ENCODE results near the gene HYAL3.

HYAL3 gene

GRCh38 chr3:50327943-50328691 lies 28.9 kb upstream of the HYAL3 start, which contains the start of gene TUSC2:
Gene TUSC2 (minus strand): TSS chr3:50328223. CDS start chr3:50328099, 124 bp downstream.
- peak; percentile 94 to 96 for DNase-seq

- DNase-seq: no peak
Measured at GRCh38 chr3:50327129-50327528, 27.9 kb upstream of the HYAL3 start.

DNA sequence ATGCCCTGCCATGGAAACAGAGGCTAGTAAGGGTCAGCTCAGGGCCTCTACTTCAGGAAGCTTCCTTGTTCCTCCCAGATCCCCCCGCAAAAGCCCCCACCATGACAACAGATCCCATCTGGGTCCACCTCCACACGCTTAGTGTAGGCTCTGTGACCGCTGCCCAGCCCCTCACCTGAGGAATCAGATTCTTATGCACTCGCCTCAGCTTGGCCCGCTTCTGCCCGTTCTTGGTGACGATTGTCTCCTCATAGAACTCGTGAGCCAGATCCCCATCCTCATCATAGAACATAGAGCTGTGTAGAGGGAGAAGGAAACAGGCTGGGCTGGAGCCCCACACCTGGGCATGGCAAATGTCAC lies 27.0 kb upstream of the HYAL3 start:
- DNase-seq: no peak

- DNase-seq: no peak
Measured at GRCh38 chr3:50325497-50326181, 26.4 kb upstream of the HYAL3 start.

DNA sequence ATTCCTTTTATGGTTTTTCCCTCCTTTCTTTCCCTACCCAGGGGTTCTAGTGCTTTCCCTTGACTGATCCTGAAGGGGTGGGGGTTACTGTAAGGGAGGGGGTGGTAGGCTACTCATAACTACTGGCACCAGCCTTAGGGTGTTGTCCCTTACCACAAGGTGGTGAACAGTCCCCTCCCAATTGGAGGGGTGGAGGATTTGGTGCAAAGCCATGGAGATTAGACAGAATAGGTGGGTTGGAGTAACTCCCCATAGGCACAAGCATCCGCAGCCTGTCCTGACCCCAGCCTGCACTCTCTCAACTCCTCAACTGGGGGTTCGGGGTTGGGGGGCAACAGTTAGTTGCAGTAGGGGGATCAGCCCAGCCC lies 25.9 kb upstream of the HYAL3 start:
- no peak for DNase-seq

GRCh38 chr3:50324351-50325112 lies 25.3 kb upstream of the HYAL3 start:
- peak; percentile 59 to 74 for DNase-seq

GRCh38 chr3:50323614-50324199 lies 24.5 kb upstream of the HYAL3 start:
- no peak for DNase-seq

- no peak for DNase-seq
Measured at GRCh38 chr3:50323092-50323600, 23.9 kb upstream of the HYAL3 start.

GRCh38 chr3:50322386-50323091 lies 23.3 kb upstream of the HYAL3 start, which contains the start of gene HYAL2:
Gene HYAL2 (minus strand): TSS chr3:50322745. CDS start chr3:50320489, 2,256 bp downstream.
- no peak for DNase-seq

DNA sequence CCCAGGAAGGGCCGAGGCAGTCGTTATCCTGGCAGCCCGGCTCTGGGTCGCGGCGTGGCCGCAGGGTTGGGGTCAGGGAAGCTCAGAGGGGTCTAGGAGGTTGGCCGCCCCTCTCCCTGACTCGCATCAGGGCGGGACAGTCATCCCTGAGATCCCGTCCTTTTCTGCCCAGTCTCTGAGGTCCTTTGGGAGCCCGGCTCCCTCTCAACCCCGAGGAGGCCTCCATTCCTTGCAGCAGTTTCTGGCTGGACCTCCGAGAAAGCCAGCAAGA lies 22.8 kb upstream of the HYAL3 start:
- no peak for DNase-seq

- peak; percentile 82 to 87 for DNase-seq
Measured at GRCh38 chr3:50321336-50322114, 22.3 kb upstream of the HYAL3 start.

- peak in 1 of 2 donors; percentile 69 for DNase-seq
Measured at GRCh38 chr3:50320853-50321335, 21.7 kb upstream of the HYAL3 start.

DNA sequence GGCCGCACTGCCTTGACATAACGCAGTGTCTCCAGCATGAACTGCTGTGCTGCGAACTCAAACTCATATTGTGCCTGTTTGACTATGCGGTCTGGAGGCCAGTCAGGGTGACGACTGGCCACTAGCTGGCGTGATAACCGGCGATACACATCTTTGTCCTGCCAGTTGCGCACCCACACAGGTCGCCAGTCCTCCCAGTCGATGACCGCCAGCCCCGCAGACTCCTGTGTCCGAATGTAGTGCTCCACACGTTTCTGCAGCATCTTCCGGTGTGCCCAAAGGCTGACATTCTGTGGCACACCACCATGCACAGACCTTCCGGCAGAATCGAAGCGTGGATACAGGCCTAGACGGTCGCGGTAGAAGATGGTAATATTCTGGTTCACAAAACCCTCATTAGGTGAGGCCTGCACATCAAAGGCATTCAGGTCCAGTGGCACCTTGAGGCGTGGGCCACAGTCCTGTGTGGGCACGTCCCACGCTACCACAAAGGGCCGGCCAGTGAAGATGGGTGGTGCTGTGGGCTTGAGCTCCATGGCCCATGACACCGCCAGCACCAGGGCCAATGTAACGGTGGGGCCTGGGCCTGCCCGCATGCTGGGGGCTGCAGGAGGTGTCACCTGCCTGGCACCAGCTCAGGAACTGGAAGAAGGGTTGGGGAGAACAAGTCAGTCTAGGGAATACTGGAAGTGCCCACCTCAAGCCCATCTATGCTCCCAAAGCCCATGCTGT lies 20.9 kb upstream of the HYAL3 start:
- DNase-seq: no peak

GRCh38 chr3:50319181-50319893 lies 20.1 kb upstream of the HYAL3 start:
- no peak for DNase-seq

DNA sequence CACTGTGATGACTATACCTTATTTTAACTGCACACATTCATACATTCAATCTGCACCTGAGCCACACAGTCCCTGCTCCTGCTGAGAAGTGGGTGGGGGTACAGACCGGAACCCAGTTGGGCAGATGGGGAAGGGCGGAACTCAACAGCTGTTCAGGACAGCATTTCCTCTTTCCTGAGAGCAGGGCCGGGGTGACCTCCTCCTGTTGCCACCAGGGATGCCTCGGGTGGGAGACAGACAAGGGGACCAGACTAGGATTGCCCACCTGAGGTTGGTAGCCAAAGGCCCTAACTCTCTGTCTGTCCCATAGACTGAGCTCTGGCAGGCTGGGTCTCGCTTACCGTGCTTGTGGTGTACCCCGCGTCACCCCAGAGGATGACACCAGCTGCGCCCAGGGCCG lies 19.4 kb upstream of the HYAL3 start:
- no peak for DNase-seq

DNA sequence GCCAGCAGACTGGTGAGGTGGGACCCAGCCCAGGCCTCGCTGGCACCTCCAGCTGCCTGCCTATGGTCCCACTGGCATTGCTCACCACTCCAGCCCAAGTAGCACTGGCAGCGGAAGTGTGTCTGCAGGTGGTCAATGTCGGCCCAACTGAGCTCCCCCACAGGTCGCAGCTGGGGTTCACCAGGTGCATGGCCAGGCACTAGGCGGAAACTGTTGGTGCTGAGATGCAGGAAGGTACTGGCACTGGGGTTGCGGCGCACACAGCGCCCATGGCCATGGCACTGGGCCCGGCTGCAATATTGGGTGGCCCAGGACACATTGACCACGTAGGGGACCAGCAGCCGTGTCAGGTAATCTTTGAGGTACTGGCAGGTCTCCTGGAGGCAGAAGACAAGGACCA lies 19.0 kb upstream of the HYAL3 start:
- no peak for DNase-seq

DNA sequence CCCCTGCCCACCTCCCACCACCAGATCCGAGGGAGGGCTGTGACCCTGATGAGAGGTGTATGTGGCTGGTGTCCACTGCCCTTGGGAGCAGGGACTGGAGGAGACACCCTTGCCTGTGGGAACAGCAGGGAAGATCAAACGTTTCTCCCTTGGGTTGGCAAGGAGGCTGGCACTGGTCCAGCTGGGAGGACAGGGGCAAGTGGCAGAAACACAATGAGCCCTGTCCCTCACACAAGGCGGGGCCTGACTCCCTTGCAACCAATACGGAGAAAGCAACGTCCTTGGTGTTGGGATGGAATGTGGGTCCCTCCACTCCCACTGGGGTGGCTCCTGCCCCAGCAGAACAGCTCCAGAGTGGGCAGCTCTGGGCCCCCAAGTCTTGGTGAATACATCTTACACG lies 18.1 kb upstream of the HYAL3 start:
- no peak for DNase-seq

DNA sequence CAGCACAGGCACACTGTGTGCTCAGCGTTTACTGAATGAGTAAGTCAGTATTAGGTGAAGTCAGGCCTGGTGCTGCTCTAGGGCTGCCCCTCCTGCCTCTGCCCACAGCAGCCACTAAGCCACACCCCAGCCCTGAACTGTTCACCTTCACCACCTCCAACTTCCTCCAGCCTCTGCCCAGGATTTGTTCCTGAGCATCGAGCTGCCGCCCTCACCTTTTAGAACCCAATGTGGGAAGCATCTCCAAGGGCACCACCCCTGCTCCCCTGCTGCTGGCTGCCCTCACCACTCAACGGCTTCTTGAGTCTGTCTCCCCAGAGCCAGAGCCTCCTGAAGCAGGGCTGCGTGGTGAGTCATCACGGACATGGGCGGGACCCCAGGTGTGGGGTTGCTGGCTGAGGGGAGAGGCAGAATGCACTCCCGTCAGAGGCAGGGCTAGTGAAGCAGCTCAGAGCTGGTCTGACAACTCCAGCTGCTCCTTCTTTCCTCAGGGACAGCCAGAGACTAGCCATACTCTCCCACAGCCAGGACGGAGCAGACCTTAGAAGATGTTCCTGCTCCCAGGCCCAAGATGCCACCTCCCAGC lies 17.5 kb upstream of the HYAL3 start:
- peak; percentile 53 to 77 for DNase-seq

DNA sequence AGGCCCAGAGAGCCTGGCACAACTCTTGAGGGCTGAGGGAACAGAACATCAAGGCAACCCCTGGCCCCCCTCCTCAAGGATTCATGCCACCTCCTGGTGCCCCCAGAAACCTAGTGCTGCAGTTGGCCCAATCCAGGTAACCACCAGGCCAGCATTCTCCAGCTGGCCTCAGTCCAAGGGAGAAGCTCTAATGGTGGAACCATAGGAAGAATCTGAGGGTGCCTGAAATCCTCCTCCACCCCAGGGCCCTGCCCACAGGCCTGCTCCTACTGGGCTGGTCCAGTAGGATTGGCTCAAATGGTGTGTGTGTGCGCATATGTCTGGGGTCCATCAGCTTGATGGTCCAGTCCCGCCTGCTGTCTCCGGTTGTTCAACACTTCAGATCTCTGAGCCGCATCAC lies 15.6 kb upstream of the HYAL3 start:
- DNase-seq: no peak

GRCh38 chr3:50314342-50314741 lies 15.1 kb upstream of the HYAL3 start:
- no peak for DNase-seq
